NCI-H2081 (cell line): ENCODE results near the gene OR10J4.
"Not testable (repeated sequence)": the region's sequence is repeated elsewhere in the genome, so short reads cannot be mapped to it uniquely, and the experiment has no call there.

Experiments used
- DNase-seq, 2 experiments: peaks; one replicate each; lab custom pipeline; 2025; lab: John Stamatoyannopoulos, UW

The OR10J4 gene

GRCh38 chr1:159431904-159432303 lies at the start of gene OR10J4:
Gene OR10J4 (plus strand): TSS chr1:159432204.
- DNase-seq: no peak

- no peak for DNase-seq
These were observed 25.2 kb upstream of the OR10J4 start for GRCh38 chr1:159406821-159407220.

GRCh38 chr1:159408862-159409400 lies 23.1 kb upstream of the OR10J4 start:
- DNase-seq: no peak

- DNase-seq: no peak
These were observed 10.2 kb upstream of the OR10J4 start for GRCh38 chr1:159421821-159422220.

DNA sequence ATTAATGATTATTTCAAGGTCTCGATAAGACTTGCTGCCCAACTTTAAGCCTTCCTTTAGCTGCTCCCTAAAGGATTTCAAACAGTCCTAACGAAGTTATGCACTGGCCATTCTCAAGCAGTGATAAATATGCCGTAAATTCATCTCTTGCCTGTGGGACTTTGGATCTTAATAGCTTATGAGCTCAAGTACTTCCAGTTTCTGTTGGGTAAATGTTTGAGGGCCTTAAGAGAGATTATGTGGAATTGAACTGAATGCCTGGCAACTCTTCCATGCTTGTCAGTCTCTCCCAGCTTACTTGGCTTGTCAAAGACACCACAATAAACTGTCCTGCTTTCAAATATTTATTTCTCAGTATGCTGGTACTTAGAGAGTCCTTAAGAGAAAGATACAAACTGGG lies 3.5 kb upstream of the OR10J4 start:
- DNase-seq: no peak

GRCh38 chr1:159429074-159429861 lies 2.7 kb upstream of the OR10J4 start:
- DNase-seq: no peak

GRCh38 chr1:159430985-159431384 lies 1.0 kb upstream of the OR10J4 start:
- DNase-seq: no peak

DNA sequence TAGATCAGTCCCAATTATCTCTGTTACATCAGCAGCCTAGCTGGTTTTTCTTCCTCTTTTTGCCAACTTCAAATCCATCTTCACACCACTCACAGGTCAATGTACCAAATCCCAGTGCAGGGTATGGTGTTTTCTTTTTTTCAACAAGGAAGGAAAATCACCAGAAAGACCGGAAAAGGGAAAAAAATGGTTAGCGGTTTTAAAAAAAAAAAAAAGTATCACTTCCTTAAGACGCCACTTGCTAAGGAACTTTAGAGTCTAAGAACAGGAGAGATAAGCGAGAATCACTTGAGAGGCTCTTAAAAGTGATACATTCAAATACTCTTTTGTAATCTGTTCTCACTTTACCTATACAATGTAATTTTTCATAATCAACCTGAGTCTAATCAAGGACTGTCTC lies 4.5 kb downstream of the OR10J4 start:
- DNase-seq: no peak

GRCh38 chr1:159439422-159439821 lies 7.4 kb downstream of the OR10J4 start, which contains the start of gene OR10J1:
Gene OR10J1 (plus strand): TSS chr1:159439722. CDS start chr1:159439792, 70 bp downstream.
- DNase-seq: no peak

GRCh38 chr1:159441360-159441759 lies 9.4 kb downstream of the OR10J4 start:
- DNase-seq: no peak

GRCh38 chr1:159442428-159442827 lies 10.4 kb downstream of the OR10J4 start:
- DNase-seq: no peak

GRCh38 chr1:159443066-159443750 lies 11.2 kb downstream of the OR10J4 start:
- no peak for DNase-seq

DNA sequence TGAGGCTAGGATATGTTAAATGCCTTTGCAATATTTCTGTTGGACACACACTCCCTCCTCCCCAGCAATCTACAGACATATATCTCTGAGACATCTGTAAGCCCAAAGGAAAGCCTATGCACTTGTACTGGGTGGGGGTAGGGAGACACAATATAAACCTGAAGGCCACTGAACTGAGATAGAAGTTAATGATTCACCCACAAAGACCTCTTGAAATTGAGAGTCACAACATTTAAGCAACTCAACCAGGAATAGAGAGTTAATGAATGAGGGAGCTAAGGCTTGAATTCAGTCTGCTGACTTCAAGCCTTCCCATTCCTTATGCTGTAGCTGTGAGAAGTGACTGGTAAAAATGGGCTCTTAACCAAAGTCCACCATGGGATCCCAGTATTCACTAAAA lies 12.5 kb downstream of the OR10J4 start:
- DNase-seq: no peak

DNA sequence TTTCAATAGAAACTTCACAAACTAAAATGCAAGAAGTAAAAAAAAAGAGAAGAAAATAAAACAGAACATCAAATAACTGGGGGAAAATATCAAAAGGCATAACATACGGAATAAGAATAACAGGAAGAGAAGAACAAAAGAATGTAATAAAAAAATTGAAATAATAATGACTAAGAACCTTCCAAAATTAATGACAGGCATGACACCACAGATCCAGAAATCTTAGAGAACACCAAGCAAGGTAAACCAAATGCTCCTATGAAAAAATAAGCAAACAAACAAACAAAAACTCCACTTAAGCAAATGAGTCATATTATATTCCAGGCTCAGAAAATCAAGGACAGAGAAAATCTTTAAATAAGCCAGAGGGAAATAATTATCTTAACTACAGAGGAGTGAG lies 16.2 kb downstream of the OR10J4 start:
- no peak for DNase-seq

DNA sequence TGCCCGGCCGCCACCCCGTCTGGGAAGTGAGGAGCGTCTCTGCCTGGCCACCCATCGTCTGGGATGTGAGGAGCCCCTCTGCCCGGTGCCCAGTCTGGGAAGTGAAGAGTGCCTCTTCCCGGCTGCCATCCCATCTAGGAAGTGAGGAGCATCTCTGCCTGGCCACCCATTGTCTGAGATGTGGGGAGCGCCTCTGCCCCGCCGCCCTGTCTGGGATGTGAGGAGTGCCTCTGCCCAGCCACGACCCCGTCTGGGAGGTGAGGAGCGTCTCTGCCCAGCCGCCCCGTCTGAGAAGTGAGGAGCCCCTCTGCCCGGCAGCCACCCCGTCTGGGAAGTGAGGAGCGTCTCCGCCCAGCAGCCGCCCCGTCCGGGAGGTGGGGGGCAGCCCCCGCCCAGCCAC lies 17.6 kb downstream of the OR10J4 start:
- not testable (repeated sequence) for DNase-seq

GRCh38 chr1:159459551-159459950 lies 27.5 kb downstream of the OR10J4 start:
- DNase-seq: no peak

DNA sequence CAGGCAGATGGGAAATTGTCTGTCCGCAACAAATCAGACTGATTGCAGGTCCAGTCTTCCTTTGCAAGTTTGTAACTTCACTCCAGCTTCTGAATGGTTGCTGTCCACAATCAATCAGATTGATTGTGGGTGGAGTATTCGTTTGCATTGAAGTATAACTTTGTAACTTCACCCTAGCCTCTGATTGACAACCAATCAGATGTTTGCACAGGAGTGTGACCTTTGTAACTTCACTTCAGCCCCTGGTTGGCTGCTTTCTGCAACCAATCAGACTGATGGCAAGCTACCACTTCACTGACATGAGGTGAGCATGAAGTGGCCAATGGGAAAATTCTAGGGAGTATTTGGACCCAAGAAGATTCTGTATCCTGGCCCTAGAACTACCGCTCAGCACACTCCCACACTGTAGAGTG lies 33.2 kb downstream of the OR10J4 start:
- no peak for DNase-seq

DNA sequence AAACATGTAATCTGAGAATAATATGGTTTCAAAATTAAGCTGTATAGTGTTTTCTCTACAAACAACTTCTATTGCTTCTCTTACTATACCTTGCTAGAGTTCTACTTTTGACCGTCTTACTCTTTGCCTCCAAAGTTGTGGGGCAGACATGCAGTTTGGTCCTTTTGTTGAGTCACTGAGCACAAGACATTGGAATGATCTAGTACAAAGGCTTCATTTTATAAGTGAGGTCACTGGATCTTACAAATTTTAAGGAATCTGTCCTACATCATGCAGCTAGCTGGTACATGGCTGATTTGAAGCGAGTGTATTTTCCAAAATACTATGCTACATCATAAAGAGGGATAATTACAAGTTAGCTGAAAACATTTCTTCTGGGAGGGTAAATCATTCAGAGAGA lies 36.3 kb downstream of the OR10J4 start:
- DNase-seq: no peak

- no peak for DNase-seq
These were observed 38.0 kb downstream of the OR10J4 start for GRCh38 chr1:159469921-159470533.

GRCh38 chr1:159473335-159473734 lies 41.3 kb downstream of the OR10J4 start:
- no peak for DNase-seq

- no peak for DNase-seq
These were observed 42.9 kb downstream of the OR10J4 start for GRCh38 chr1:159474926-159475325.
